GOT3 (cell line): Measurements from ENCODE around the gene ST6GALNAC4.
"Not testable (repeated sequence)": the region's sequence is repeated elsewhere in the genome, so short reads cannot be mapped to it uniquely, and the experiment has no call there.

Experiments
- DNase-seq: peaks from one replicate; lab custom pipeline; 2025; ENCODE audit warnings: mixed read lengths; lab: John Stamatoyannopoulos, UW

The ST6GALNAC4 gene

DNA sequence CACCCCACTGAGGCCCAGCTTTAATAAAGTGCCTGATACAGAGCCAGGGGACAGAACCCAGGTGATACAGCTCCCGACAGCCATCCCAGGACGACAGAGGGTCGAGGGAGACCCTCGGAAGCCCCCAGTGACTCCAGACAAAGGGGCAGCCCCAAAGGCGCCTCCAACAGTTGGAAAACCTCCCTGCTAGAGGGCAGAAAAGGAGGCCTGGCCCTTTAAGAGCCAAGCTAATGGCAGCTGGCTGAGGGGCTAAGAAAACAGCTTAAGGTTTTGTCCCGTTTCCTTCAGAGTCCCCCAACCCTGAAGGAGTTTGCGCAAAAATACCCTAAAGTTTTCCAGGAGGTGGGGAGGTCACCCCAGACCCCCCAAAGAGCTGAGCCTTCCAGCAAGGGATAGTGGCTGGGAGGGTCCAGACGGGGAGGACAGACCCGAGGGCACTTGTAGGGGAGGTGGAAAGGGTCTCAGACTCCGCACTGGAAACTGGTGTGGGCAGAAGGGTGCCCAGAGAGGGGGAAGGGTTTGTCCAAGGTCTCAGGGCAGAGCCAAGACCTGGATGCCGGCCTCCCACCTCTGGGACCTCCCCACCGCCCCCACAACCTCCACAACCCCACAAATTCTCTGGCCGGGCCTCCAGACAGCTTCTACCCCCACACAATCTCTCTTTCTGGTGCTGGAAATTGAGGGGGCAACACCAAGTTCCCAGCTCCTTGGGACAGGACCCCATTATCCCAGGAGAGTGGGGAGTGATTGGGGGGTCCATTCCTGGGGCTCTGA, 31.1 kb downstream of the ST6GALNAC4 start:
- no peak for DNase-seq

DNA sequence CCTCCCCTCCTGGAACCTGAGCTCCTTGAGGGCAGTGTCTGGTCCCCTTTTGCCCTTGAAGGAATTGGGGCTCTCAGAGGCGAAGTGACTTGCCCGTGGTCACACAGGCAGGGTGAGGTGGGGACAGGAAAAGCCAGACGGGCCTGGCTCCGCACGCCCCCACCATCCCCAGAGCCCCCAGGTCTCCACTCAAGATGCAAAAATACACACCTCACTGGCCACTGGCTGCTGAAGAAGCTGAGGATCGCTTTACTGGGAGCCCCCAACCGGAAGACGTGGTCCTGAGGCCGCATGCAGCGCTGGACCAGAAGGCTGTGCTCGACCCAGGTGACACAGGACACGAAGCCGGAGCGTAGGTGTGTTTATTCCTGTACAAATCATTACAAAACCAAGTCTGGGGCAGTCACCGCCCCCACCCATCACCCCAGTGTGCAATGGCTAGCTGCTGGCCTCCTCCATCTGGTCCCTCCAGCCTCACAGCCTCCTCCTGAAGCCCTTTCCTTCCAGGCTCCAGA, 31.8 kb downstream of the ST6GALNAC4 start:
- DNase-seq, result no peak

DNA sequence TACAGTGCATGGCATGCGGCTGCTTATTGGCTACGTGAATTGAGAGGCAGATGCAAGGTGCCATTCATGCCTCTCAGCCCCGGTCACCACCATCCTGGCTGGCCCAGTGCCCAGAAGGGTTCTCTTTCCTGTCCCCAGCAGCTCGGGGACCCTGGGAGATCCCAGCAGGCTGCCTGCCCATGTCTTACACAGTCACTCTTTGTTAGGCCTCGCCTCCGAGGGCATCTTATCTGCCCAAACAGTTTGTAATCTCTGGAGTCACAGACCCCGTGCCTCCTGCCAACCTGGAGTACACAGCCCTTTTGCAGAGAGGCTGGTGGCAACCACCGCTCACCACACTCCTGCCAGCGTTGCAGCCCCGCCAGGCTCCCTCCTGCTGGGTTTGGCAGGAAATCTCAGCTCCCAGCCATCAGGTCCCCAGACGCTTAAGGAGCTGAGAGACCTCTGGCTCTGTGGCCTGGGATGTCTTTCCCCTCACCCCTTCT, 32.4 kb downstream of the ST6GALNAC4 start:
- DNase-seq, result no peak

DNA sequence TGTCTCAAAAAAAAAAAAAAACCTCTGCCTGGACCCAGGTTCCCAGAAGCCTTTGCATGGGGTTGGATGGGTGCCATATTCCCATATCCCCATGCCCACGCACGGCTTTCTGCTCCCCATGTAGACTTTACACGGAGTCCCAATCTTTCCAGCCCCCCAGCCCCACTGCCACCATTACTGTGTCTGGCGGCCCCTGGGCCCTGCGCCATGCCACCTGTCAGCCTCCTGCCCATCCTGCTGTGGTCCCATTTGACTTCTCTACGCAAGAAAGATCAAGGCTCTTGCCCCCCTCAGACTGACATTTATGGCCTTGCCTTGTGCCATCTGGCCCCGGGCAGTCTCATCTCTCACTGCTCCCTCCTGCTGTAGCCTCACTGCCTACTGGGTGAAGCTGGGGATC, 32.9 kb downstream of the ST6GALNAC4 start:
- DNase-seq, result no peak

DNA sequence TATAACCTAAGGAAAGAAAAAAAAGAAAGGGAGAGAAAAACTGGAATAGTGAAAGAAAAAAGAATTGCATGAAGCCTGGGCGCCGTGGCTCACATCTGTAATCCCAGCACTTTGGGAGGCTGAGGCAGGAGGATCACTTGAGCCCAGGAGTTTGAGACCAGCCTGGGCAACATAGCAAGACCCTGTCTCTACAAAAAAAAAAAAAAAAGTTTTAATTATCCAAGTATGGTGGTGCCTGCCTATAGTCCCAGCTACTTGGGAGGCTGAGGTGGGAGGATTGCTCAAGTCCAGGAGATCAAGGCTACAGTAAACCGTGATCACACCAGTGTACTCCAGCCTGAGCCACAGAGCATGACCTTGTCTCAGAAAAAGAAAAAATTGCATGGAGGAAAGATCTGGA, 35.1 kb downstream of the ST6GALNAC4 start:
- not testable (repeated sequence) for DNase-seq

DNA sequence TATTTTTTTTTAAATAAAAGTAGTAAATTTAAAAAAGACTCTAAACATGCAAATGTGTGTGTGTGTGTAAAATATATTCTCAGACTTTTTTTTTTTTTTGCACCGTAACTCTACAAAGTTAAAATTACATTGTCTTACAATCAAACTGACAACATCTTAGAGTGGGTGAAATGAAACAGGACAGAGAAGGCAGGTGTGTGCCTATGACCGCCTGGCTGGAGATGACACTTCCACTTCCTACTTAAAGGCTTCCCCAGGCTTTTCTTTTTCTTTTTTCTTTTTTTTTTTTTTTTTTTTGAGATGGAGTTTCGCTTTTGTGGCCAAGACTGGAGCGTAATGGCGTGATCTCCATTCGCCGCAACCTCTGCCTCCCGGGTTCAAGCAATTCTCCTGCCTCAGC, 36.7 kb downstream of the ST6GALNAC4 start:
- no peak for DNase-seq

DNA sequence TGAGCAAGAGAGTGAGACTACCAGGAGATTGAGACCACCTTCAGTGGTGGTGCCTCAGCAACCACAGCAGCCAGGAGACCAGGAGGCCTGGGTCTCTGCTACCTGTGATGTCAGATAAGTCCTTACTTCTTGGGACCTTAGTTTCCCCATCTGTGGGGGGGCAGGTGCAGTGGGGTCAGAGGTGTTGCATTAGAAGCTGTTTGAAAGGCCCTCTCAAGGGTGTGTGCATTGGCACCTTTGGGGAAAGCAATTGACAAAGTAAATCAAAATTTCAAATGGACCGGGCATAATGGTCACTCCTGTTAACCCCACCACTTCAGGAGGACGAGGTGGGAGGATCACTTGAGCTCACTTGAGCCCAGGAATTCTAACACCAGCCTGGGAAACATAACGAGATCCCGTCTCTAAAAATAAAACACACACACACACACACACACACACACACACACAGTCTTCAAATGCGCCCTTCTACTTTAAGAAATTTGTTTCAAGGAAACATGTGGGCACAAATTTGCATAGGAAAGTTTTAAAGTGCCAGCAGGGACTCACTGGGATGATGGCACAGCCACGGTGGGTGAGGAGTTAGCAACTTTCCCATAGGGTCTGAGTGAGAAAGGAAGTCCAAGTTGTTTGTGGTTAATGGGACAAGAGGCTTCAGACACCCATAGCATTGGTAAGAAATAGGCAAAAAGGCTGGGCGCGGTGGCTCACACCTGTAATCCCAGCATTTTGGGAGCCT, 38.0 kb downstream of the ST6GALNAC4 start:
- no peak for DNase-seq

DNA sequence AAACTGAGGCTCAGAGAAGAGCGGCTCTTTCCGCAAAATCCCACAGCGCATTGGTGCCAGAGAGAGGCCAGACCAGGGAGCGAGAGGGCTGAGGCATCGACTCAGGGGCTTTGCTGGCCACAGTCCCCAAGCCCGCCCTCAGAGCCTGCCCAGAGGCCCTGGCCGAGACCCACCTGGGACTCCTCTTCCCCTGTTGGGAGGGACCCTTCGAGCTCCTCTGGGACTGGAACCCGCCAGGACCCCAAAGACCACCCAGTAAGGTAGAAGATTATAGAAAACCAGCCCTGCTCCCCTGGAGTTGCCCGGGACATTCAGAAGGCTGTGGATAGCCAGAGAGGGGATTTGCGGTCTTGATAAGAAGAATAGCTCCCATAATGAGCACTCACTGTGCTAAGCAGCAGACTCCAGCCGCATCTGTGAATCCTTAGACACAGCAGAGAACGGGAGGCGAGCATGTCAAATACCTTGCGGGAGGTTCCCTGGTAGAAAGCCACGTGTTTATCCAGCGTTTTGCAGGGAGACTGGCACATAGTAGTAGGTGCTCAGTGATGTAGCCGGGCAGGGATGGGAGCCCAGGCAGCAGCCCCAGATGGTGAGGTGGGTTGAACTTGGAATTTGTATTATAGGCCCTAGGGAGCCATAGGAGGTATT, 38.7 kb downstream of the ST6GALNAC4 start:
- no peak for DNase-seq

DNA sequence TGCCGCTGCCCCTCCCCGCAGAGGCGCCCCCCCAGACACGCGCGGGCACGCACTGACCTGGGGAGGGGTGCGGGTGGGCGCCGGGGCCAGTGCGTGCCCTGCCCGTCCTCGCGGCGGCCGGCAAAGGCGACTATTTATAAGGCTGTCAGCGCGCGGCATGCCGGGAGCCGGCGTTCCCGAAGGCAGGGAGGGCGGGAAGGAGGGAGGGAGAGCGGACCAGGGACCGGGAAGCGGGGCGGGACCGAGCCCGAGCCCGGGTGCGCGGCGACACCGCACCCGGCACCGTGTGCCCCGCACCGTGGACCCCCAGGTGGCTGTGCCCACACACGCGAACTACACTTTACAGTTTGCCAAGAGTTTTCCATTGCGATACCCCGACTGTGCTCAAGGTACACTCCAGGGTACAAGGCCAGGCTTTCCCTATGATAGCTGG, 39.3 kb downstream of the ST6GALNAC4 start, which contains the start of gene AK1:
Gene AK1 (minus strand): TSS at position 110 of the 433 bp plus-strand sequence. CDS start 3,058 bp downstream, outside the sequence.
- DNase-seq, result no peak

DNA sequence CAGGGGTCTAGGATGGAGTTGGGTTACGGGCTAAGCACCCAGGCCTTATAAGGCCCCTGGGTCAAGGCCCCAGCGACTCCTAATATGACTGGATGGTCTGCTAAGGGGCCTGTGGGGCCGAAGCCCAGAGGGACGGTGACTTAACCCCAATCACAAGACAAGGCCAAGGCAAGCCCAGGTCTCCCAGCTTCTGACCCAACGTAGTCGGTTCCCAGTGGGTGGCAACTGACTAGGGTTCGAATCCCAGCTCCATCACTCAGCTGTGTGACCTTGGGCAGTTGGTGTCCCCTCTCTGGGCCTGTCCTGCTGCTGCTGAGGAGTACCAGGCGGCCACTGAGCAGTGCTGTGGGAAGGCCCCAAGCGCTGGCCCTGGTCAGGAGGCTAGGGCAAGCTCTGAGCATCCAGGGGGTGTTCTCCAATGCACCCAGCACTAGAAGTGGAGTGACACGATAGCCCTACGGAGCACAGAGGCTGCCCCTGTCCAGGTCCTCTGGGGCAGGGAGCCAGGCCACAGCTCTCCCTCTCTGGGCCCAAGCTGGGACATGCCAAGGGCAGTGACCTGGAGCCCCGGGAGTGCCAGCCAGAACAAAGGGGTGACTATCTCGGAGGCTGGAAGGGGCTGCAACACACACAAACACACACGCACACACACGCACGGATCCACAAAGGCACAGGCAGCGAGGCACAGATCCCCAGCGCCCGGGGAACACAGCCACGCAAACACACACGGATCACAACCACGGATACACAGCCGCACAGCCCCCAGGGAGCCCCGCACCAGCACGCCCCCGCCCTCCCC, 39.9 kb downstream of the ST6GALNAC4 start:
- no peak for DNase-seq

DNA sequence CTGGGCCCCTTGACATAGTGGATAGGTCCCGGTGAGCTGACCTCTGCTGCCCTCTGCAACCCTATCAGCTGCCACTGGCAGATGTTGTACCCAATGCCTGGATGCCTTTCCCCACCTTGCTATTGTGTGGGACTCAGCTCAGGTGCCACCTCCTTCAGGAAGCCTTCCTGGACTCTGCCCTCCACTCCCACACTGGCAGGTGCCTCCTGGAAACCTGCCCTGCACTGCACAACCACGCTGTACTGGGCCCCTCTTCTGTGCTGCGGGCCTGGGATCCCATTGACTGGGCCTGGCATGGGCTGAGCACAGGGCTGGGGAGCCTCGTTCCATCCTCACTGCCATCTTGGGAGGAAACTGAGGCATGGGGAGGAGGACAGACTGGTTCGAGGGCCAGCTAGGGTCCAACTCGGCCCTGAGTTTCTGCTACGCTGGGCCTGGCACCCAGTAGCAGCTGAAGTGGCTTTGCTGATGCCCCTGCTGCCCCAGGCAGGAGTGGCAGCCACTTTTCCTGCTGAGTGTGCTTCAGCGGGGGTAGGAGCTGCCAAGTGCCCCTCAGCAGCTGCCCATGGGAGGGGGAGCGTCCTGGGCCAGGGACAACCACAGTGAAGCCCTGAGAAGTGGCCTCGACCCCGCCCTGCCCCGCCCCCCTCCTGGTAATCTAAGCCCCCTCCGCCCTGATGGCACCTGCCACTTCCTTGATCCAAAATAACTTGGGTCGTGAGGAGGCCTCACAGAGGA, 40.6 kb downstream of the ST6GALNAC4 start:
- no peak for DNase-seq

DNA sequence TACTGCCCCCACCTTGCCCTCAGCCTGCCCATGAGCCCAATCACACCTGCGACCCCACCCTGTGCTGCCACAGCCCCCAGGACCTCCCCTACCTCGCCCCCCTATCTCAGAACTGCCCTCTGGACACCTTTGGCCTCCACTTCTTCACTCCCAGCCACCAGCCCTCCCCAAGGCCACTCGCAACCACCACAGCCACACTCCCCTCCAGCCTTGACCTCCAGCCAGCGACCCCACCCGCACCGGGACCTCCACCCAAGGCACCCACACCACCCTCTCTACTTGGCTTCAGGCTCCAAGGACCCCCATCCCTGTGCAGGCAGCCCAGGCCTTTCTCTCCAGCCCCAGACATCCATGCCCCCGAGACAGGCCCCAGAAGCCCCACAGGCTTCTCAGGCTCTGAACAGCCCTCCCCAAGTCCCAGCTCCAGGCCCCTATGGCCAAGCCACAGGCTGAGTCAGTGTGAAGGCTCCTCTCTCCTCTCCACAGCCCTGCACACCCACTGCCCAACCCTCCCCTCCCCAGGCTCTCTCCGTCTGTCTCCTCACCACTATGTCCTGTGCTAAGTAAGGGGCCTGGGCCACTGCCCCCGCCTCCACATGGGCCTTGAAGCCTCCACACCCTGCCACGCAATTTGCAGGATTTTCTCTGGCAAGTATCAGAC, 41.4 kb downstream of the ST6GALNAC4 start:
- no peak for DNase-seq

DNA sequence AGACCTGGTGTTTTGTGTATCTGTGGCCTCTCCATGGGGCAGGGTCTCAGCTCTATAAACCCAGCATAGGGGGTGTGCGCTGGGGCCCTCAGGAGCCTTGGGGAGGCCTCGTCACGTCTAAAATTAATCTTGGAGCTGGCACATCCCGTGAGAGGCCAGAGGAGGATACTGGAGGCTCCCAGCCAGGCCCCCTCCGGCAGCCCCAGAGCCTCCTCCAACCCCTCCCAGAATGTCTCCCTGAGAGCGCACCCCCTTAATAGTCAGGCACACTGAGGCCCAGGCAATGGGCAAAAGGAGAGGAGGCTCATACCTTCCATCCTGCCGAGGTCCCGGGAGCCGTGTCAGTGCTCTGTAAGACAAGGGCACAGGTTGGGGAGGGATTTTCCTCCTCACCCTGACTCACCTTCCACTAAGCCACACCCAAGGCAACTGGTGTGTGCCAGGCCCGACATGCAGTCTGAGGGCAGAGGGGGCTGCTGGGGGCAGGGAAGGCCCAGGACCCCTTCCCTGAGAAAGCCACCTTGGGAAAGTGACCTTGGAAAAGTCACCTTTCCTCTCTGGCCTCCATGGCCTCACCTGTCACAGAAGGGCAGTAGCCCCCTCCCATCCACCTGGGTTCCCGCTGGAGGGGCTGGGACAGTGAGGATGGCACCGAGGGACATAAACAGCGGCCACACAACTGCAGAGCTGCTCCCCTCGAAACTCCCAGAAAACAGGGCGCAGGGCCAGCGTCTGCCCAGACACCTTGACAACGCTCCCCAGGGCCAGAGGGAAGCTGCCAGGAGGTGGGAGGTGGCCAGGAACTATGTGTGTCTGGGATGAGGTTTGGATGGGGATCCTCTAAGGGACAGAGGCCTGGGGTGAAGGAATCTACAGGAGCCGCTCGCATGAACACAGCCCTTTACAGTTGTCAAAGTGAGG, 42.3 kb downstream of the ST6GALNAC4 start:
- DNase-seq, result no peak

DNA sequence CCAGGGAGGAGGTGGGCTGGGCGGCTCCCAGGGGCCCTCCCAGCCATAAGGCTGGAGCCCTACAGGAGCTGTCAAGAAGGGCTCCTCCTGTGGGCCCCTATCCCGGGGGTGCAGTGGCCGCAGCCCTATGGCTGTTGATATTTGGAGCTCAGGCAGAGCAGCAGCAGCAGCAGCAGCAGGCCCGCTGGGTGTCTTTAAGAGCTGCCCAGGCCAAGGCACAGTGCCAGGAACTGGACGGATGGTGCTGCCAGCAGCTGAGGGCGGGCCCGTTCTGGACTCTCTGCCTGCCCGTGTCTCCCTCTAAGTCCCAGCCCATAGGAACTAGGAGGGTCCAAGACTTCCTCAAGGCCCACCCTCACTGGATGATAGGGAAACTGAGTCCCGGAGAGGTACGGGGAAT, 43.0 kb downstream of the ST6GALNAC4 start:
- DNase-seq, result no peak

DNA sequence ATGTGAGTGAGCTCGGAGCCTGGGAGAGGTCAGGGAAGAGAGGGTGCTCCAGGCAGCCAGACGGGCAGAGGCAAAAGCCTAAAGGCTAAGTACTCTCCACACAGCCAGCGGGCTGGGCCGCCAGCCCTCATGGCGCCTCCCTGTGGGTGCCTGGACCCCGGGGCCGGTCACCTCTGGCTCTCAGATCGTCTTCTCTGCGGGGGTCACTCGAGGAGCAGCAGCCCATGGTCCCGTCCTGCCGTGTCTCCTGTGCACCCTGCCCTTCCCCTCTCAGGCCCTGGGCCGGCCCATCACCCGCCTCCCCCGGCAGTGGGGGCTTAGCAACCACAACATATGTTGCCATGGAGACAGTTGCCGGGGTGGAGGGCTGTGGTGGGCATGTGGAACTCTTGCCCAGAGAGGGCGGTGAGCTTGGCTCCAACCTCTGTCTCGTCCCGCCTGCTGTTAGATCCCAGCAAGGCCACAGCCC, 43.6 kb downstream of the ST6GALNAC4 start:
- no peak for DNase-seq

DNA sequence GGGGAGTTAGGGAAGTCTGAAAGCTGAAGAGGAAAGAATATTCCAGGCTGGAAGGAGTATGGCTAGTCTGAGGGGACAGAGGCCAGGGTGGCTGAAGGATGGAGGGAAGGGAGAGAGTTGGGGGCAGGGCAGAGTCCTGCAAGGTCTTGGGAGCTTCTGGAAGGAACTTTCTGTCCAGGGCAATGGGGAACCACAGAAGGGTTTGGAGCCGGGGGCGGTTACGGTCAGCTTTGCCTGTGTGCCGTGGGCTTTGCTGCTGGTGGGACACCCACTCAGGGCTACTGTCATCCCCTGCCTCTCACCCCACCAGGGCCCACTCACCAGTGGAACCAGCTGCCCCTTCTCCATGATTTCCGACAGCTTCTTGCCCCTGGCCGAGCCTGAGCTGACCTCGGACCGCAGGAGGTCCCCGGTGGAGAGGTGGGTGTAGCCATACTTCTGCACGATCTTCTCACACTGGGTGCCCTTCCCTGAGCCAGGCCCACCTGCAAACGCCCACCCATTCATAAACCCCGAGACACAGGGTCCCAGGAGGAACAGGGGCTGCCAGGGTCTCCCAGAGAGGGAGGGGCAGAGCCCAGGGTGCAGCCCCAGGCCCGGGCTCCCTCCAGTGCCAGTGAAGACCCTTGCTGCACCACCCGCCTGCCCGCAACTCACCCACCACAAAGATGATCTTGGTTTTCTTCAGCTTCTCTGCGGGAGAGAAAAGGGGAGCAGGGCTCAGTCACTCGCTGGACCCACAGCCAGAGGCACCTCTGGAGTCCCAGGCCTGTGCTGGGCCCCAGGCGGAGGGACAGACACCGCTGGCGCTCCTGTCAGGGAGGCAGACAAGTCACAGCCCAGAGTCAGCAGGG, 44.2 kb downstream of the ST6GALNAC4 start:
- DNase-seq, result no peak

DNA sequence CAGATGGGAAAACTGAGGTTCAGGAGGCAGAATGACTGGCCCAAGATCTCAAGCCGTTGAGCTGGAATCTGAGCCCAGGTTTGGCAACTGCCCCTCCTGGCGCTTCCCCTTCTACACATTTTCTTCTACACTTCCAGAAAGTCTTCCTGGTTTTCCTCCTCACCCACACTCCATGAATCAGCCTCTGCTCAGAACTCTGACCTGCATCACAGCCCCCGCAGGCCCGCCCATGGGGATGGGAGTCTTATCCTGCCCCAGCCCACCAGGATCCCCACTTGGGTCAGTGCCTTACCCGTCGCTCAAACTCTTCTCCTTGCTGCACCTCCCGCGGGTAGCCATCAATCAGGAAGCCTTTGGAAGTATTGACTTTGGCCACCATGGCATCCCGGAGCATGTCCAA, 45.3 kb downstream of the ST6GALNAC4 start:
- DNase-seq, result no peak

DNA sequence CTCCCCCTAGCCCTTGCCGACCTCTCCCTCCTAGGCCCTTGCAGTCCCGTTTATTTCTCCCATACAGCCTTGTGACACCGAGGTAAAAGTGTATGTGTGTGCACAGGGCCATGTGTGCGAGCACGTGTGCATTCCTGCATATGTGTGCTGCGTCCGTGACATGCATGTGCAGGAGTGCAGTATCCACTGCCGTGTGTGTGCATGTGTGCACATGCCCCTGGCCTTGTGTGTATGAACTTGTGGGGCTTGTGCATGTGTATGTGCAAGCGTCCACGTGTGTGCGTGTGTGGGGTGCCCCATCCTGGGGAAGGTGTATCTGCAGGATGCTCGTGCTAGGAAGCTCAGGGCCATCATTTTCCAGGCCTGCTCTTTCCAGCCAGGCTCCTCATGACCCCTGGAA, 46.0 kb downstream of the ST6GALNAC4 start:
- DNase-seq, result no peak
